ENCODE results near the gene UBE2E2.

Gene UBE2E2

GRCh38 chr3:23450806-23451205 is 247.7 kb downstream of the UBE2E2 start:
- no peak for DNase-seq

- no peak for DNase-seq
These were observed 249.3 kb downstream of the UBE2E2 start for GRCh38 chr3:23452408-23452807.

GRCh38 chr3:23455084-23455483 is 252.0 kb downstream of the UBE2E2 start:
- DNase-seq, result no peak

GRCh38 chr3:23455775-23456174 is 252.6 kb downstream of the UBE2E2 start:
- no peak for DNase-seq

GRCh38 chr3:23457697-23458096 is 254.6 kb downstream of the UBE2E2 start:
- DNase-seq, result no peak

GRCh38 chr3:23459465-23459864 is 256.3 kb downstream of the UBE2E2 start:
- no peak for DNase-seq

- DNase-seq, result no peak
These were observed 256.9 kb downstream of the UBE2E2 start for GRCh38 chr3:23459889-23460546.

- no peak for DNase-seq
These were observed 257.9 kb downstream of the UBE2E2 start for GRCh38 chr3:23461069-23461468.

GRCh38 chr3:23463791-23464190 is 260.7 kb downstream of the UBE2E2 start:
- no peak for DNase-seq

GRCh38 chr3:23465569-23465968 is 262.4 kb downstream of the UBE2E2 start:
- DNase-seq, result no peak

GRCh38 chr3:23468203-23468602 is 265.1 kb downstream of the UBE2E2 start:
- no peak for DNase-seq

GRCh38 chr3:23474580-23475357 is 271.6 kb downstream of the UBE2E2 start:
- DNase-seq, result no peak

- DNase-seq, result no peak
These were observed 272.3 kb downstream of the UBE2E2 start for GRCh38 chr3:23475446-23475845.

GRCh38 chr3:23479026-23479425 is 275.9 kb downstream of the UBE2E2 start:
- no peak for DNase-seq

GRCh38 chr3:23479615-23480328 is 276.6 kb downstream of the UBE2E2 start:
- DNase-seq, result no peak

GRCh38 chr3:23480329-23480714 is 277.2 kb downstream of the UBE2E2 start:
- no peak for DNase-seq

- DNase-seq, result no peak
These were observed 278.0 kb downstream of the UBE2E2 start for GRCh38 chr3:23481011-23481615.

GRCh38 chr3:23481616-23482278 is 278.6 kb downstream of the UBE2E2 start:
- DNase-seq, result no peak

- DNase-seq, result no peak
These were observed 281.3 kb downstream of the UBE2E2 start for GRCh38 chr3:23484386-23484785.

- no peak for DNase-seq
These were observed 282.8 kb downstream of the UBE2E2 start for GRCh38 chr3:23485922-23486321.

GRCh38 chr3:23487015-23487414 is 283.9 kb downstream of the UBE2E2 start:
- no peak for DNase-seq

- DNase-seq, result no peak
These were observed 285.5 kb downstream of the UBE2E2 start for GRCh38 chr3:23488618-23489017.
